ENCODE data around the gene PHEX.

GRCh38 chrX:22164770-22165388, 132.8 kb downstream of the PHEX start:
- TF ChIP-seq POLR2AphosphoS5 (IDR thresholded peaks at IDR 0.05) (no peak), CTCF (IDR thresholded peaks at IDR 0.05) (no peak)

All from esophagus muscularis mucosa (tissue), 3 donors.